Measurements from ENCODE around the gene KAZN.

DNA sequence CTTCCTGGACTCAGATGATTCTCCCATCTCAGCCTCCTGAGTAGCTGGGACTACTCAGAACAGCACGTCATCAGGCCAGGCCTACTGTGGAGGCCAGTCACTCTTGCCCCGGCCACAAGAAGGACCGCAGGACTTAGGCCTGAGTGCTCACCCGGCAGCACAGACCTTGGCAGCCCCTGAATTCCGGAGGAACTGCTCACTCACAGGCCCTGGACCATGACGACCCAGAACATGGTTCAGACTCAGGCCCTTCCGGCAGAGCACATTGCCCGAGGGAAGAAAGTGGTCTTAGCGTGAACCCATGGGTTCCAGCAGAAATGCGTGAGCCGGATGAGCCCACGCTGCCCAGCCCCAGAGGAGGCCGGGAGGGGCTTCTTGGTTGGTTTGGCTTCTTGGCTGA is 377.8 kb downstream of the KAZN start:
- TF ChIP-seq, protein P1, sequence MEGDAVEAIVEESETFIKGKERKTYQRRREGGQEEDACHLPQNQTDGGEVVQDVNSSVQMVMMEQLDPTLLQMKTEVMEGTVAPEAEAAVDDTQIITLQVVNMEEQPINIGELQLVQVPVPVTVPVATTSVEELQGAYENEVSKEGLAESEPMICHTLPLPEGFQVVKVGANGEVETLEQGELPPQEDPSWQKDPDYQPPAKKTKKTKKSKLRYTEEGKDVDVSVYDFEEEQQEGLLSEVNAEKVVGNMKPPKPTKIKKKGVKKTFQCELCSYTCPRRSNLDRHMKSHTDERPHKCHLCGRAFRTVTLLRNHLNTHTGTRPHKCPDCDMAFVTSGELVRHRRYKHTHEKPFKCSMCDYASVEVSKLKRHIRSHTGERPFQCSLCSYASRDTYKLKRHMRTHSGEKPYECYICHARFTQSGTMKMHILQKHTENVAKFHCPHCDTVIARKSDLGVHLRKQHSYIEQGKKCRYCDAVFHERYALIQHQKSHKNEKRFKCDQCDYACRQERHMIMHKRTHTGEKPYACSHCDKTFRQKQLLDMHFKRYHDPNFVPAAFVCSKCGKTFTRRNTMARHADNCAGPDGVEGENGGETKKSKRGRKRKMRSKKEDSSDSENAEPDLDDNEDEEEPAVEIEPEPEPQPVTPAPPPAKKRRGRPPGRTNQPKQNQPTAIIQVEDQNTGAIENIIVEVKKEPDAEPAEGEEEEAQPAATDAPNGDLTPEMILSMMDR (IDR thresholded peaks at IDR 0.05; ENCODE audit: insufficient read depth, low read depth, low read length), result no peak
- no peak for TF ChIP-seq EZH2 (IDR thresholded peaks at IDR 0.05; ENCODE audit: insufficient read depth, low read length)
